B cell (primary cell): Measurements from ENCODE around the gene NPTN. TPM values are rescaled to one million over a fixed set of nuclear protein-coding genes. Genes with fewer than 3 reads are reported as not detected.
A peak's percentile ranks its signal among the peaks of the same experiment; 100 is the strongest.

Experiments
- ATAC-seq: fragments of 200-7000 bp; cut with Tn5 transposase; one replicate; pipeline ENCODE4 v1.10.0; 2021; ENCODE audit warnings: low read depth, mild to moderate bottlenecking, moderate number of reproducible peaks, moderate library complexity
- CTCF ChIA-PET: fragments of 350-600 bp; sonication (Branson Sonifier 250); formaldehyde crosslinking; loops from one replicate; lab custom pipeline; 2021; ENCODE audit warnings: antibody characterized with exemption, inconsistent platforms; lab: Charles Lee
- POLR2A ChIA-PET: fragments of 350-600 bp; sonication (Branson Sonifier 250); formaldehyde crosslinking; loops from one replicate; lab custom pipeline; 2021; ENCODE audit warnings: antibody characterized with exemption; lab: Charles Lee
- DNase-seq: peaks from one replicate; pipeline ENCODE4 v3.0.0; 2013
- H2AFZ ChIP-seq: 2 replicates; pipeline ENCODE4 v1.6.1; 2012; ENCODE audit warnings: mild to moderate bottlenecking, low read depth, low read length; ENCODE audit not compliant: insufficient read depth, poor library complexity, severe bottlenecking
- H3K27ac ChIP-seq, 2 donors: 1 replicate in 1 of 2; 2 replicates in 1 of 2; pipeline ENCODE4 v1.5.1; 2012 to 2013; ENCODE audit warnings: low read length in 2 of 2, mild to moderate bottlenecking in 2 of 2, moderate library complexity in 1 of 2
- H3K27me3 ChIP-seq, 4 experiments: fragments of 200-600 bp in 1 of 4; sonication (generic) in 1 of 4; replicated peaks in 1 of 4; 1 replicate in 2 of 4; 2 replicates in 2 of 4; pipeline versions ENCODE4 v1.6.1 to v1.7.0; 2013 to 2016; ENCODE audit warnings: low read length in 3 of 4, mild to moderate bottlenecking in 2 of 4, mixed read lengths in 1 of 4, moderate library complexity in 1 of 4; ENCODE audit not compliant: insufficient read depth in 4 of 4, control insufficient read depth in 3 of 4; ENCODE audit errors: control extremely low read depth in 1 of 4
- H3K36me3 ChIP-seq, 2 experiments: replicated peaks in 1 of 2; 1 replicate in 1 of 2; 2 replicates in 1 of 2; pipeline versions ENCODE4 v1.6.1 to v1.7.1; 2013; ENCODE audit warnings: low read length in 1 of 2; ENCODE audit not compliant: insufficient read depth in 2 of 2, control insufficient read depth in 1 of 2; ENCODE audit errors: control extremely low read depth in 1 of 2, extremely low read depth in 1 of 2
- H3K4me1 ChIP-seq, 2 donors: fragments of 200-600 bp in 1 of 2; sonication (generic) in 1 of 2; 1 replicate in 1 of 2; 2 replicates in 1 of 2; pipeline versions ENCODE4 v1.5.1 to v1.6.1; 2013 to 2017; ENCODE audit warnings: low read length in 2 of 2; ENCODE audit not compliant: control insufficient read depth in 2 of 2, insufficient read depth in 2 of 2
- H3K4me2 ChIP-seq: replicated peaks from 2 replicates; pipeline ENCODE3; 2012; ENCODE audit warnings: mild to moderate bottlenecking, low read depth, low read length; ENCODE audit not compliant: poor library complexity, severe bottlenecking
- H3K4me3 ChIP-seq, 5 experiments: fragments of 200-600 bp in 1 of 5; sonication (generic) in 1 of 5; 1 replicate in 3 of 5; 2 replicates in 2 of 5; pipeline versions ENCODE4 v1.5.1 to v1.7.0; 2011 to 2016; ENCODE audit warnings: low read length in 4 of 5, mild to moderate bottlenecking in 4 of 5, low read depth in 2 of 5, control low read depth in 1 of 5, moderate library complexity in 1 of 5; ENCODE audit not compliant: insufficient read depth in 1 of 5; ENCODE audit errors: control extremely low read depth in 1 of 5, extremely low read depth in 1 of 5
- H3K79me2 ChIP-seq: fragments of 200-600 bp; sonication (generic); one replicate; pipeline ENCODE4 v1.6.0; 2016; ENCODE audit warnings: low read length; ENCODE audit not compliant: control insufficient read depth, insufficient read depth
- H3K9ac ChIP-seq: fragments of 200-600 bp; sonication (generic); 2 replicates; pipeline ENCODE4 v1.6.1; 2017; ENCODE audit warnings: mild to moderate bottlenecking, low read length, moderate library complexity
- H3K9me3 ChIP-seq, 3 donors: one replicate each; pipeline versions ENCODE4 v1.6.1 to v1.7.1; 2013; ENCODE audit warnings: low read length in 2 of 3; ENCODE audit not compliant: control insufficient read depth in 2 of 3, insufficient read depth in 1 of 3; ENCODE audit errors: control extremely low read depth in 1 of 3
- H4K20me1 ChIP-seq: 2 replicates; pipeline ENCODE4 v1.6.0; 2012; ENCODE audit warnings: mild to moderate bottlenecking, low read length; ENCODE audit not compliant: insufficient read depth, control insufficient read depth, poor library complexity, severe bottlenecking
- H3K27ac Mint-ChIP-seq: one replicate; pipeline ENCODE4 v1.8.0; 2021; ENCODE audit warnings: mixed read lengths
- H3K27me3 Mint-ChIP-seq: one replicate; pipeline ENCODE4 v1.8.0; 2021; ENCODE audit warnings: mixed read lengths
- H3K4me1 Mint-ChIP-seq: one replicate; pipeline ENCODE4 v1.8.0; 2021; ENCODE audit warnings: mixed read lengths
- H3K4me3 Mint-ChIP-seq: one replicate; pipeline ENCODE4 v1.8.0; 2021; ENCODE audit warnings: mixed read lengths
- H3K9me3 Mint-ChIP-seq: one replicate; pipeline ENCODE4 v1.8.0; 2022; ENCODE audit warnings: mixed read lengths; ENCODE audit not compliant: insufficient read depth
- CTCF ChIP-seq: fragments of 200-600 bp; IDR thresholded peaks from one replicate; pipeline ENCODE4 v1.8.0; 2022; ENCODE audit warnings: antibody characterized with exemption, mild to moderate bottlenecking
- EZH2 ChIP-seq: IDR thresholded peaks from 2 replicates; pipeline ENCODE4 v1.6.1; 2012; ENCODE audit warnings: borderline replicate concordance, low read depth, mild to moderate bottlenecking, moderate library complexity, low read length; ENCODE audit not compliant: insufficient read depth, poor library complexity, severe bottlenecking
- WGBS: methylation state at CpG from one replicate; pipeline ENCODE4 v1.1.5; 2013; ENCODE audit warnings: missing lambda C conversion rate; ENCODE audit not compliant: insufficient coverage; 5-methylcytosine and 5-hydroxymethylcytosine counted together
- intact Hi-C: fragments of 100-400 bp; cut with micrococcal nuclease; formaldehyde crosslinking; loops from one replicate; pipeline ENCODE4 v1.10.0; 2022
- polyA plus RNA-seq: library from polyadenylated mRNA; depleted of rRNA; stranded (reverse); fragments of >200 nt; gene quantifications from 2 replicates; pipeline ENCODE4 v1.2.3, GENCODE V29; 2012
- total RNA-seq, 2 donors: library from RNA; stranded (reverse); fragments of 120-200 nt in 1 of 2; gene quantifications; 1 replicate in 1 of 2; 2 replicates in 1 of 2; pipeline versions ENCODE4 v1.2.3 to v1.2.4, GENCODE V29; 2013 to 2022

Gene NPTN
- total and polyA plus RNA-seq, 2 donors (not counting 1 experiment from before 2014, with no cell fraction given), result 23.5 to 40.5 TPM

- Histone ChIP-seq H3K27ac (no peak overlapping the region), H3K4me2 (no peak overlapping the region), H3K9ac (no peak overlapping the region), H3K4me1 (no peaks in the 10 kb centered on the region), H3K27me3 (peaks cover 0 to 18% (median 9%) of the 10 kb centered on the region in 4 experiments), H4K20me1 (no peaks in the 10 kb centered on the region), H3K79me2 (no peaks in the 10 kb centered on the region), H3K36me3 (no peaks in the 10 kb centered on the region), H3K4me3 (no peak overlapping the region), H2AFZ (no peak overlapping the region), H3K9me3 (no peaks in the 10 kb centered on the region)
- H3K4me1 Mint-ChIP-seq, result no peaks in the 10 kb centered on the region
- no peak overlapping the region for H3K4me3 Mint-ChIP-seq
- TF ChIP-seq EZH2 (no peak), CTCF (peak; percentile 79)
- 65% methylated on average over 3 of the region's 5 CpGs for WGBS
- no peaks in the 10 kb centered on the region for H3K9me3 Mint-ChIP-seq
- CTCF ChIA-PET, result interaction anchor here (1.0 to 4.9 kb wide), 6 partner anchors 10 to 497 kb away, joined by 3 to 55 read pairs (median 4); no protein-coding TSS in a partner anchor
- DNase-seq (peak; percentile 55), ATAC-seq (no peak)
- no peak overlapping the region for H3K27ac Mint-ChIP-seq
- peaks cover 41% of the 10 kb centered on the region for H3K27me3 Mint-ChIP-seq
- intact Hi-C loops, result loop anchor here (1.0 kb wide), 1 partner anchor 23 kb away; no protein-coding TSS in a partner anchor
- POLR2A ChIA-PET, result no interaction called here
These were observed 44.0 kb upstream of the NPTN start for GRCh38 chr15:73677146-73677607.

- ATAC-seq (no peak), DNase-seq (no peak)
- no peak overlapping the region for H3K27ac Mint-ChIP-seq
- intact Hi-C loops, result no loop called here
- Histone ChIP-seq H3K4me3 (no peak overlapping the region), H2AFZ (no peak overlapping the region), H3K4me1 (no peaks in the 10 kb centered on the region), H3K79me2 (no peaks in the 10 kb centered on the region), H3K9ac (no peak overlapping the region), H4K20me1 (no peaks in the 10 kb centered on the region), H3K27ac (no peak overlapping the region), H3K9me3 (no peaks in the 10 kb centered on the region), H3K36me3 (no peaks in the 10 kb centered on the region), H3K4me2 (no peak overlapping the region), H3K27me3 (peaks cover 0 to 24% (median 11%) of the 10 kb centered on the region in 4 experiments)
- no peak for TF ChIP-seq CTCF
- no peak for TF ChIP-seq EZH2
- CTCF ChIA-PET, result interaction anchor here (1.2 kb wide), 1 partner anchor 24 kb away, joined by 4 read pairs; no protein-coding TSS in a partner anchor
- H3K27me3 Mint-ChIP-seq, result peaks cover 41% of the 10 kb centered on the region
- no CpG with 5 or more reads among the region's 1 CpG for WGBS
- no peaks in the 10 kb centered on the region for H3K4me1 Mint-ChIP-seq
- H3K4me3 Mint-ChIP-seq, result no peak overlapping the region
- H3K9me3 Mint-ChIP-seq, result no peaks in the 10 kb centered on the region
- POLR2A ChIA-PET, result no interaction called here
These were observed 41.4 kb upstream of the NPTN start for GRCh38 chr15:73674587-73674986.
